ENCODE data around the gene MMP8. TPM values are rescaled to one million over a fixed set of nuclear protein-coding genes. Genes with fewer than 3 reads are reported as not detected.

Gene MMP8
- total RNA-seq, result under 0.01 TPM in 1 of 2 replicates, not detected in the other

GRCh38 chr11:102724904-102725500 lies at the start of gene MMP8:
Gene MMP8 (minus strand): TSS chr11:102724954. CDS start chr11:102724855, 99 bp downstream.

GRCh38 chr11:102705626-102706025 lies 19.1 kb downstream of the MMP8 start, which contains the start of gene MMP27:
Gene MMP27 (minus strand): TSS chr11:102705769. CDS start chr11:102705714, 55 bp downstream.

Other genes with a start within 250 kb of the MMP8 start
- 3.3 and 4.5 TPM in 2 replicates for gene MMP7, start 194.2 kb downstream of the MMP8 start, total RNA-seq
- gene MMP20, start 99.6 kb downstream of the MMP8 start, total RNA-seq, result not detected in 2 replicates
- gene MMP27, start 19.2 kb downstream of the MMP8 start, total RNA-seq, result not detected in 2 replicates
- gene MMP10, start 55.7 kb upstream of the MMP8 start, total RNA-seq, result 1.1 and 4.4 TPM in 2 replicates
- gene MMP1, start 73.2 kb upstream of the MMP8 start, total RNA-seq, result 189 and 3,390 TPM in 2 replicates
- 0.19 and 4.5 TPM in 2 replicates for gene MMP3, start 118.7 kb upstream of the MMP8 start, total RNA-seq
- 0.56 TPM in 1 of 2 replicates, not detected in the other for gene MMP12, start 150.0 kb upstream of the MMP8 start, total RNA-seq
- gene MMP13, start 230.8 kb upstream of the MMP8 start, total RNA-seq, result not detected in 2 replicates